GM18498 (cell line): ENCODE data around the gene CSTB.

Experiments used
- ATAC-seq: cut with Tn5 transposase; IDR thresholded peaks from one replicate; pipeline ENCODE4 v1.9.1; 2021; ENCODE audit warnings: mild to moderate bottlenecking, moderate library complexity; ENCODE audit not compliant: unreplicated experiment

Gene CSTB

GRCh38 chr21:43769325-43769958 lies 6.7 kb downstream of the CSTB start:
- ATAC-seq: no peak

GRCh38 chr21:43768868-43769167 lies 7.3 kb downstream of the CSTB start:
- no peak for ATAC-seq

- ATAC-seq: no peak
Observed at GRCh38 chr21:43767984-43768867, 7.9 kb downstream of the CSTB start.

- no peak for ATAC-seq
Observed at GRCh38 chr21:43767498-43767983, 8.6 kb downstream of the CSTB start.

GRCh38 chr21:43766734-43767497 lies 9.2 kb downstream of the CSTB start:
- ATAC-seq: no peak

GRCh38 chr21:43764576-43765495 lies 11.3 kb downstream of the CSTB start:
- ATAC-seq: no peak

- no peak for ATAC-seq
Observed at GRCh38 chr21:43763901-43764523, 12.1 kb downstream of the CSTB start.

- no peak for ATAC-seq
Observed at GRCh38 chr21:43762303-43763128, 13.6 kb downstream of the CSTB start.

- no peak for ATAC-seq
Observed at GRCh38 chr21:43761886-43762285, 14.2 kb downstream of the CSTB start.

- ATAC-seq: no peak
Observed at GRCh38 chr21:43760391-43760958, 15.6 kb downstream of the CSTB start.

- no peak for ATAC-seq
Observed at GRCh38 chr21:43759651-43760050, 16.5 kb downstream of the CSTB start.

GRCh38 chr21:43758811-43759210 lies 17.3 kb downstream of the CSTB start:
- no peak for ATAC-seq

GRCh38 chr21:43758111-43758641 lies 17.9 kb downstream of the CSTB start:
- no peak for ATAC-seq

GRCh38 chr21:43757601-43758000 lies 18.5 kb downstream of the CSTB start:
- no peak for ATAC-seq

- no peak for ATAC-seq
Observed at GRCh38 chr21:43755820-43756594, 20.1 kb downstream of the CSTB start.

GRCh38 chr21:43754948-43755781 lies 20.9 kb downstream of the CSTB start:
- no peak for ATAC-seq

GRCh38 chr21:43753439-43753799 lies 22.7 kb downstream of the CSTB start:
- no peak for ATAC-seq
